Left colon (tissue), 2 donors: ENCODE results near the gene NPEPL1. TPM values are rescaled to one million over a fixed set of nuclear protein-coding genes. Genes with fewer than 3 reads are reported as not detected.

Experiments used
- ATAC-seq: fragments of 200-7000 bp; cut with Tn5 transposase; one replicate; pipeline ENCODE4 v1.9.1; 2020; ENCODE audit warnings: mild to moderate bottlenecking, moderate library complexity
- DNase-seq, 2 donors: peaks; one replicate each; pipeline ENCODE4 v3.0.0-alpha.2; 2020
- intact Hi-C, 2 donors: fragments of 100-400 bp; cut with DNase I in 1 of 2; cut with micrococcal nuclease in 1 of 2; formaldehyde crosslinking; loops; one replicate each; pipeline versions ENCODE4 v1.11.2 to v1.14.0; 2022; cut with DNase I, micrococcal nuclease
- total RNA-seq, 2 donors: library from RNA; stranded (reverse); fragmentation: NEBNext Ultra II Directional; extraction: Animal tissue kit (Norgen Biotek cat#: 25700); gene quantifications; one replicate each; pipeline ENCODE4 v1.2.1, GENCODE V29; 2021
- donor health status: DM: no; HTN: no; CAD: no.
- donor health status: DM: yes; HTN: yes; CAD: no.

Gene NPEPL1
- total RNA-seq, 2 donors from 2014 or later, result 30.3 to 31.1 TPM

GRCh38 chr20:58708246-58708931 lies 15.8 kb downstream of the NPEPL1 start:
- no peak for DNase-seq
- intact Hi-C loops, result no loop called here
- no peak for ATAC-seq

- intact Hi-C loops, result no loop called here
- DNase-seq (no peak), ATAC-seq (no peak)
These were observed 16.6 kb downstream of the NPEPL1 start for GRCh38 chr20:58709013-58709702.

GRCh38 chr20:58709703-58710039 lies 17.1 kb downstream of the NPEPL1 start:
- intact Hi-C loops, result no loop called here
- ATAC-seq, result no peak
- no peak for DNase-seq

- intact Hi-C loops, result no loop called here
- peak in 1 of 2 donors; percentile 18 for DNase-seq
- no peak for ATAC-seq
These were observed 18.1 kb downstream of the NPEPL1 start for GRCh38 chr20:58710481-58711265.

GRCh38 chr20:58711266-58712051 lies 18.9 kb downstream of the NPEPL1 start:
- no peak for DNase-seq
- ATAC-seq, result no peak

GRCh38 chr20:58712151-58712791 lies 19.7 kb downstream of the NPEPL1 start:
- ATAC-seq, result no peak
- DNase-seq, result no peak
- intact Hi-C loops, result no loop called here

More at GRCh38 chr20:58711266-58712051, 18.9 kb downstream of the NPEPL1 start:
- intact Hi-C loops, result no loop called here

- intact Hi-C loops, result no loop called here
- ATAC-seq (no peak), DNase-seq (peak in 1 of 2 donors; percentile 19)
These were observed 20.5 kb downstream of the NPEPL1 start for GRCh38 chr20:58712806-58713731.

GRCh38 chr20:58713801-58714339 lies 21.3 kb downstream of the NPEPL1 start:
- intact Hi-C loops, result no loop called here
- DNase-seq, result peak in 1 of 2 donors; percentile 16
- no peak for ATAC-seq

- intact Hi-C loops, result no loop called here
- DNase-seq, result peak in 1 of 2 donors; percentile 17
- ATAC-seq, result no peak
These were observed 21.8 kb downstream of the NPEPL1 start for GRCh38 chr20:58714340-58714922.

- ATAC-seq (no peak), DNase-seq (peak in 1 of 2 donors; percentile 19)
- intact Hi-C loops, result no loop called here
These were observed 22.3 kb downstream of the NPEPL1 start for GRCh38 chr20:58714923-58715351.

- ATAC-seq (no peak), DNase-seq (no peak)
- intact Hi-C loops, result no loop called here
These were observed 22.8 kb downstream of the NPEPL1 start for GRCh38 chr20:58715391-58715800.

GRCh38 chr20:58715801-58716475 lies 23.3 kb downstream of the NPEPL1 start:
- DNase-seq, result no peak
- intact Hi-C loops, result no loop called here
- ATAC-seq, result no peak

- ATAC-seq, result peak; percentile 2
- intact Hi-C loops, result no loop called here
- DNase-seq, result peak in 1 of 2 donors; percentile 21
These were observed 24.1 kb downstream of the NPEPL1 start for GRCh38 chr20:58716476-58717277.

GRCh38 chr20:58717278-58718091 lies 24.9 kb downstream of the NPEPL1 start:
- intact Hi-C loops, result no loop called here
- DNase-seq (peak in 1 of 2 donors; percentile 19), ATAC-seq (peak; percentile 14)

- DNase-seq, result peak in 1 of 2 donors; percentile 18
- intact Hi-C loops, result no loop called here
These were observed 25.5 kb downstream of the NPEPL1 start for GRCh38 chr20:58718121-58718563.

More at GRCh38 chr20:58718121-58718563, 25.5 kb downstream of the NPEPL1 start:
- ATAC-seq, result no peak
